Measurements from ENCODE around the gene NRG2.

NRG2 gene

DNA sequence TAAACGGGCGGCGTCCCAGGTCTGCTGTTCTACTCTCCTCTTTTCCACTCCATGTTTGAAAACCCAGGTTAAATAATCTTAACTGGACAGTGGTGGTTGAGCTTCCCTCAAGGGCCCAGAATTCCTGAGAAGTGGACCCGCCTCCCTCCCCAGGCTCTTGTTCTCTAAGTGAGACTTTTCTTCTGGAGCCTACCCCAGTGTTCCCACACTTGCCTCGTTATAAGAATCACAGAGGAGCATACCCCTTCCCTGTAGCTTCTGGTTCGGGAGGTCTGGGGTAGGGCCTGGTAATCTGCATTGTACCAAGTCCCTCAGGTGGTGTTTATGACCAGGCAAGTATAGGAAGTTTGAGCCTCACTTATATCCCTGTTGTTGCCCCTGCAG, 235.5 kb downstream of the NRG2 start:
- no peak for DNase-seq

- DNase-seq: no peak
These were observed 236.1 kb downstream of the NRG2 start for GRCh38 chr5:139806726-139807646.

DNA sequence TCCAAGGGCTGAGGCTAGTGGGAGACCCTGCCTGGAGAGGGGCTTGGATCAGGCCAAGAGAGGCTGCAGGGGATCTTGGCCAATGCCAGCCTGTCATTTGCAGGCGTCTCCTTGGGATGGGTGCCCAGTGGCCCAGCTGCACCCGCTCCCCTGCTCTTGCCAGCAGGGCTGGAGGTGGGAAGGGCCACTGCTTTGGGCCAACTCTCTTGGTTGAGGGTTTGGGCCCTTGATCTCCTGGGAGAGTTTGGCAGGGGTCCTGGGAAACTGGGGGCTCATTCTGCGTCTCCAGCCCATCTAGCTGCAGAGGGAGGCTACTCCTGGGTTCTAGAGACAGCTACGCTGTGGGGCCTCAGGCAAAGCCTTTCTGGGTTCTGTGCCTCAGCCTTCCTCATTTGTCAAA, 237.0 kb downstream of the NRG2 start:
- peak in 1 of 2 experiments; percentile 26 for DNase-seq

DNA sequence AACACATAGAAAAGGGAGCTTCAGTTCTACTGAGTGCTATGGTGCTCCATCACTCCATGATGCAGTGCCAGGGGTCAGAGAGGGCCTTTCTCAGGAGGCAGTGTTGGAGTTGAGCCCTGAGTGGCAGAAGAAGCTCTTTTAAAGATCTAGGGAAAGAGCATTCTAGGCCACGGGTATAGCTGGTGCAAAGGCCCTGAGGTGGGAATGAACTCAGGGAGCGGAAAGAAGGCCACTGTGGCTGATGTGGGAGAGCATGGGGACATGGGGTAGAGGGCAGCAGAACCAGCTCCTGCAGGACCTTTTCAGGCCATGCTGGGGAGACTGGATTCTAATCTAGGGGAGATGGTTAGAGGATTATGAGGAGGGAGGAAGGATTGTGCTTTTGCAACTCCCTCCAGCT, 237.6 kb downstream of the NRG2 start:
- no peak for DNase-seq

DNA sequence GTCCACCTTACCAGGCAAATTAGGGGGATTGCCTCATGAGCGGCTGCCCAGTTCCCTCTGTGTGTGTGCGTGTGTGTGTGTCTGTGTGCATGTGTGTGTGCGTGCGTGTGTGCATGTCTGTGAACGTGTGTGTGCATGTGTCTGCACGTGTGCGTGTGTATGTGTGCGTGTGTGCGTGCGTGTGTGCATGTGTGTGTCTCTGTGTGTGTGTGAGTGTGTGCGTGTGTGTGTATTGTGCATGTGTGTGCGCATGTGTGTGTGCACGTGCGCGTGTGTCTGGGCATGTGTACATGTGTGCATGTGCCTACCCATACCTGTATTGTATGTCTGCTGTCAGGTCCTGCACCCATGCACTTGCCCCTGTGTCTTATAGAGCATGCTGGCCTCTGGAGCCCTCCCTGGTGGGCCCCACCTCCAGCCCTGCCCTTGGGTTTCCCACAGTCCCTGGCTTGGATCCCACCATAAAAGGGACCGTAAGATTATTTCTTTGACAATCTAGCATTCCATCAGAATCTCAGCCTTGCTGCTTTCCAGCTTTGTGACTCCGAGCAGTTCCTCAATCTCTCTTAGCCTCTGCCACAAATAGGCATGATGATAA, 238.2 kb downstream of the NRG2 start:
- no peak for DNase-seq

GRCh38 chr5:139803978-139804377, 239.1 kb downstream of the NRG2 start:
- DNase-seq: no peak

GRCh38 chr5:139799359-139799758, 243.7 kb downstream of the NRG2 start:
- no peak for DNase-seq

DNA sequence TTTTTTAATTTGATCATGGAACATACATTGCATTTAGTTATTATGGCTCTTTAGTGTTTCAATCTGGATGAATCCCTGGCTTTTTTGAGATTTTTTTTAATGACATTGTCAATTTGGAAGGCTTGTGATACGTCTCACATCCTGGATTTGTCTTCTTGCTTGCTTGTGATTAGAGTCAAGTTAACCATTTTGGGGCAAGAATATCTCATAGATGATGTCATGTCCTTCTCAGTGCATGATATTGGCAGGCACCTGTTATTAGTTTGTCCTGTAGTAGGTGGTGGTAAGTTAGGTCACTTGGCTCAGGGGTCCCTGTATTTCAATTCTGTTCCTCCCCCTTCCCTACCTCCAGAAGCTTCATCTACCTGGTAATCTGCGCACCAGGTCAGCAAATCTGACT, 244.2 kb downstream of the NRG2 start:
- no peak for DNase-seq

DNA sequence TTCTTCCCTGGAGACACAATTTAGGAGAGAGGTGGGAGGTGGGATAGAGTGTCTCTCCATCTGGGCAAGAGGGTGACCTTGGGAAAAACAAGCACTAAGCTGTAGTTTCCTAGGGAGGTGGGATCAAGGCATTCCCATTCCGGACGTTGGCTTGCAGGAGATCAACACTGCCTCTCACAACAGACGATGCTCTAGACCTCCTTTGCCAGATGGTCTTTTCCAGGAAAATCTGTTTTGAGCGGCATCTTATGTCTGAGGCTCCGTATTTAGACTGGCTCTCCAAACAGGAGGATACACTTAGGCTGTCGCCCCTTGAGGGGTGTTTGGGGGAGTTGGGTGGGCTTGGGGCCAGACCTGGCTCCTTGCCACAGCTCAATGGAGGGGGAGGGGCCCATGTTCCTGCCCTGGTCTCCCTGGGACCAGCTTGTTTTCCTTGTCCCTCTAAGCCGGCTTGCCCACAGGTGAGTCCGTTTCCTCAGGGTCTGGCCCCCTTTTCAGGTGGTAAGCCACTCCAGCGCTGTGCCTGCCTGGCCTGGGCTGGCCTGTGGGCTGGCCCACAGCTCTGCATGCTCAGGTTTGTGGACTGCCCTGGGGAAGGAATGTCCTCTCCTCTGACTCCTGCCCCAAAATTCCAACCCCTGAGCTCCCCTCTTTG, 245.1 kb downstream of the NRG2 start:
- peak in 1 of 2 experiments; percentile 16 for DNase-seq

DNA sequence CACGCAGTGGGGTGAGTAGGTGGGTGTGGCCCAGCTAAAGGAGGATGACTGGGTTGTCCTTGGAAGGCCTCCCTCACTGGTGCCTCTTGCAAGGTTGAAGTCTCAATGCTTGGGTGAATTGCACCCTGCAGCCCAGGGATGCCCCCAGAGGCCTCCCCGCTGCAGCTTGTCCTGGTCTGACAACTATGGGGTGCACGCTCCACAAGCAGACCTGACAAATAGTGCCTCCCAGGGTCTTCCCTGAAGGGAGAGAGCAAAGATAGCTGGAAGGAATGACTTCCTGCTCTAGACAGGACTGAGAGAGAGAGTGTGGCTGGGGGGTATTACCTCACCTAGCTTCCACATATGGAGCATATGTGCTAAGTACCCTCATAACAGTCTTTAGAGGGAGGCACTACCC, 245.8 kb downstream of the NRG2 start:
- no peak for DNase-seq
